Mucosa of descending colon (tissue), 3 donors: ENCODE results near the gene CIB1. TPM values are rescaled to one million over a fixed set of nuclear protein-coding genes. Genes with fewer than 3 reads are reported as not detected.
A peak's percentile ranks its signal among the peaks of the same experiment; 100 is the strongest.
"Not testable (repeated sequence)": the region's sequence is repeated elsewhere in the genome, so short reads cannot be mapped to it uniquely, and the experiment has no call there.

Experiments
- ATAC-seq: fragments of 200-7000 bp; cut with Tn5 transposase; one replicate; pipeline ENCODE4 v1.9.1; 2020; ENCODE audit warnings: mild to moderate bottlenecking, moderate library complexity
- DNase-seq, 3 donors: peaks; one replicate each; pipeline ENCODE4 v3.0.0-alpha.2; 2020
- H3K36me3 ChIP-seq: fragments of 200-600 bp; one replicate; pipeline ENCODE4 v1.8.0; 2021; ENCODE audit warnings: low read depth, mild to moderate bottlenecking
- H3K4me1 ChIP-seq: fragments of 200-600 bp; one replicate; pipeline ENCODE4 v1.8.0; 2021; ENCODE audit warnings: low read depth, mild to moderate bottlenecking
- H3K4me3 ChIP-seq: fragments of 200-600 bp; one replicate; pipeline ENCODE4 v1.8.0; 2021; ENCODE audit warnings: mild to moderate bottlenecking
- H3K9me3 ChIP-seq: fragments of 200-600 bp; one replicate; pipeline ENCODE4 v1.8.0; 2021; ENCODE audit warnings: mild to moderate bottlenecking
- intact Hi-C, 2 donors: fragments of 100-400 bp; cut with DNase I in 1 of 2; cut with micrococcal nuclease in 1 of 2; formaldehyde crosslinking; loops; one replicate each; pipeline versions ENCODE4 v1.11.0 to v1.11.1; 2022; cut with DNase I, micrococcal nuclease
- long read RNA-seq, 2 donors: library from polyadenylated mRNA; unstranded; transcript quantifications; one replicate each; pipeline ENCODE4 v2.0.0, GENCODE V29; 2019 to 2021
- total RNA-seq, 3 donors: library from RNA; stranded (reverse); fragmentation: NEBNext Ultra II Directional in 2 of 3; extraction: Animal tissue kit (Norgen Biotek cat#: 25700) in 2 of 3; gene quantifications; one replicate each; pipeline versions ENCODE4 v1.2.1 to v1.2.4, GENCODE V29; 2021 to 2023
- TF ChIP-seq, protein P1 (sequence below): fragments of 200-600 bp; IDR thresholded peaks from one replicate; pipeline ENCODE4 v1.8.0; 2022; ENCODE audit warnings: antibody characterized with exemption, mild to moderate bottlenecking
- donor health status: DM: no; HTN: no; CAD: no; lungs with moderate emphysema.
- donor health status: DM: no; HTN: no; CAD: no.
- donor health status: DM: no; HTN: yes; CAD: no.

Gene CIB1
- 100 to 1,000 TPM; 126 to 273 (median 209) TPM for total RNA-seq
- long read RNA-seq, donor 1, transcript CIB1-201 (7 exons, 1,247 nt), result major isoform, 134 of 178 reads
- long read RNA-seq, donor 1, partial matches to known transcripts, result 11 of 178 reads
- long read RNA-seq, donor 1, other reads (novel, unspliced or antisense), result 31 of 178 reads
- long read RNA-seq, donor 2, transcript CIB1-201 (7 exons, 1,247 nt), result major isoform, 291 of 330 reads
- long read RNA-seq, donor 2, partial matches to known transcripts, result 10 of 330 reads
- long read RNA-seq, donor 2, other reads (novel, unspliced or antisense), result 26 of 330 reads

DNA sequence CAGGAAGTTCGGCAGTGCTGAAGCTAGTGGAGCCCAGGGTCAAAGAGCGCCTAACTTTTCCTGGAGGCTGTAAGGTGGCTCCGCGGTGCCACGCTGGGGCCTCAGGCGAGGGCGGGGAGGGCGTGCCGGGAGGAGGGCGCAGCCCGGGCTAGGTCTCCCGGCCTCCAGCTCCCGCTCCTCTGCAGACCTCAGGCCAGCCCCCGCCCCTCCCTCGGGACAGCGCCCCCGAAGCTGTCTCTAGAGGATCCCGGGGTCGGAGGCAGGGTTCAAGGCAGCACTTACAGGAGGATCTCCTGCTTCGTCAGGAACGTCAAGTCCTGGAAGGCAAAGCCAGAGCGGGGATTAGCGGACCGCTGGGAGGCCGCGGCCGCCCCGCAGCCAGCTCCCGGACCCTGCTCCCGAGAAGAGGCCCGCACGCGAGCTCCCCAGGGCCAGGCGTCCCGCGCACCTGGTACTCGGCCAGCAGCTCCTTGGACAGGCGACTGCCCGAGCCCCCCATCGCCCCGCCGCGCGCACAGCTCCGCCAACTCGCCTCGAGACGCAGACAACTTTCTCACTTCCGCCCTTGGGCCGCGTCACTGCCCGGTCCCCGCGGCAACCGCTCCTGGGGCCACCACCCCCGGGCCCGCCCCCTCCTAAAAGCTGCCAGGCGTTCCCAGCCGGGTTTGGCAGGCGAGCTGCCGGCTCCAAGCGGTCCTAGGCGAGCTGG is at the start of gene CIB1:
Gene CIB1 (minus strand): TSS at position 555 of the 709 bp plus-strand sequence. CDS start 56 bp downstream, at position 499.
- ATAC-seq (peak; percentile 85), DNase-seq (peak; percentile 97 to 99 (median 99))
- H3K9me3 ChIP-seq, result no peaks in the 10 kb centered on the region
- H3K36me3 ChIP-seq, result peaks cover 8% of the 10 kb centered on the region
- intact Hi-C loops, result no loop called here
- TF ChIP-seq, protein P1, sequence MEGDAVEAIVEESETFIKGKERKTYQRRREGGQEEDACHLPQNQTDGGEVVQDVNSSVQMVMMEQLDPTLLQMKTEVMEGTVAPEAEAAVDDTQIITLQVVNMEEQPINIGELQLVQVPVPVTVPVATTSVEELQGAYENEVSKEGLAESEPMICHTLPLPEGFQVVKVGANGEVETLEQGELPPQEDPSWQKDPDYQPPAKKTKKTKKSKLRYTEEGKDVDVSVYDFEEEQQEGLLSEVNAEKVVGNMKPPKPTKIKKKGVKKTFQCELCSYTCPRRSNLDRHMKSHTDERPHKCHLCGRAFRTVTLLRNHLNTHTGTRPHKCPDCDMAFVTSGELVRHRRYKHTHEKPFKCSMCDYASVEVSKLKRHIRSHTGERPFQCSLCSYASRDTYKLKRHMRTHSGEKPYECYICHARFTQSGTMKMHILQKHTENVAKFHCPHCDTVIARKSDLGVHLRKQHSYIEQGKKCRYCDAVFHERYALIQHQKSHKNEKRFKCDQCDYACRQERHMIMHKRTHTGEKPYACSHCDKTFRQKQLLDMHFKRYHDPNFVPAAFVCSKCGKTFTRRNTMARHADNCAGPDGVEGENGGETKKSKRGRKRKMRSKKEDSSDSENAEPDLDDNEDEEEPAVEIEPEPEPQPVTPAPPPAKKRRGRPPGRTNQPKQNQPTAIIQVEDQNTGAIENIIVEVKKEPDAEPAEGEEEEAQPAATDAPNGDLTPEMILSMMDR, result no peak
- peak within 1 kb of the TSS; percentile 50 for H3K4me3 ChIP-seq
- H3K4me1 ChIP-seq, result peaks cover 32% of the 10 kb centered on the region

DNA sequence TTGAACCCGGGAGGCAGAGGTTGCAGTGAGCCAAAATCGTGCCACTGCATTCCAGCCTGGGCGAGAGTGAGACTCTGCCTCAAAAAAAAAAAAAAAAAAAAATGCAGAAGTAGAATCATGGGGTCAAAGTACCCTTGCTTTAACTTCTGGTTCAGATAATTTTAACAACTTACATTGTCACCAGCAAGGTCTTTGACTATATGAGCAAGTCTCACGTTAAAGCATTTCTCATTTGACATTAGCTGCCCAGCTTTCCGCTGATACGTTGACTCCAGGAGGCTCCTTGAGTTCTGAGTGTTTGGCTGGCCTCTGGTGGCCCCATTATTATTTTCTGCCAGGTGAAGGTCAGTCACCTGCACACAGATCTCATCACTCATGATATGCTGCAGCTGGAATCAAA is 47.9 kb upstream of the CIB1 start:
- ATAC-seq, result peak; percentile 55
- H3K4me3 ChIP-seq, H3K4me1 ChIP-seq, H3K36me3 ChIP-seq, H3K9me3 ChIP-seq, intact Hi-C loops, DNase-seq: not testable (repeated sequence)

DNA sequence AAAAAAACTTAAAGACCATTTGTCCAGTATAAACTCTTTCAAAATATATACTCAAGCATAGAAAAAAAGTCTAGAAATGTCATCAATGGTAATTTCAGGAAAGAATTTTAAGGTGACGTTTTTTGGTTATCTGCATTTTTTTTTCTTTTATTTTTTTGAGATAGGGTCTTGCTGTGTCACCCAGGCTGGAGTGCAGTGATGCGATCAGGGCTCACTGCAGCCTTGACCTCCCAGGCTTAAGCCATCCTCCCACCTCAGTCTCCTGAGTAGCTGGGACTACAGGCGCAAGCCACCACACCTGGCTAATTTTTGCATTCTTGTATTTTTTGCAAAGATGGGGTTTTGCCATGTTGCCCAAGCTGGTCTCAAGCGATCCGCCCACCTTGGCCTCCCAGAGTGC is 47.0 kb upstream of the CIB1 start:
- DNase-seq, H3K4me3 ChIP-seq, H3K4me1 ChIP-seq, ATAC-seq, H3K36me3 ChIP-seq, H3K9me3 ChIP-seq, intact Hi-C loops: not testable (repeated sequence)

DNA sequence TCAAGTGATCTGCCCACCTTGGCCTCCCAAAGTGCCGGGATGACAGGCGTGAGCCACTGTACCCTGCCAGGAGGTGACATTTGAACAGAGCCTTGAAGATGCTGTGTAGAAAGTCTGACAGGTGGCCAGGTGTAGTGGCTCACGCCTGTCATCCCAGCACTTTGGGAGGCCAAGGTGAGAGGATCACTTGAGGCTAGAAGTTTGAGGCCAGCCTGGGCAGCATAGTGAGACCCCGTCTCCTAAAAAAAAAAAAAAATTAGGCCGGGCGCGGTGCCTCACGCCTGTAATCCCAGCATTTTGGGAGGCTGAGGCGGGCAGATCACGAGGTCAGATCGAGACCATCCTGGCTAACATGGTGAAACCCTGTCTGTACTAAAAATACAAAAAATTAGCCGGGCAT is 44.7 kb upstream of the CIB1 start:
- H3K4me1 ChIP-seq, H3K36me3 ChIP-seq, H3K4me3 ChIP-seq, H3K9me3 ChIP-seq, intact Hi-C loops, ATAC-seq, DNase-seq: not testable (repeated sequence)

DNA sequence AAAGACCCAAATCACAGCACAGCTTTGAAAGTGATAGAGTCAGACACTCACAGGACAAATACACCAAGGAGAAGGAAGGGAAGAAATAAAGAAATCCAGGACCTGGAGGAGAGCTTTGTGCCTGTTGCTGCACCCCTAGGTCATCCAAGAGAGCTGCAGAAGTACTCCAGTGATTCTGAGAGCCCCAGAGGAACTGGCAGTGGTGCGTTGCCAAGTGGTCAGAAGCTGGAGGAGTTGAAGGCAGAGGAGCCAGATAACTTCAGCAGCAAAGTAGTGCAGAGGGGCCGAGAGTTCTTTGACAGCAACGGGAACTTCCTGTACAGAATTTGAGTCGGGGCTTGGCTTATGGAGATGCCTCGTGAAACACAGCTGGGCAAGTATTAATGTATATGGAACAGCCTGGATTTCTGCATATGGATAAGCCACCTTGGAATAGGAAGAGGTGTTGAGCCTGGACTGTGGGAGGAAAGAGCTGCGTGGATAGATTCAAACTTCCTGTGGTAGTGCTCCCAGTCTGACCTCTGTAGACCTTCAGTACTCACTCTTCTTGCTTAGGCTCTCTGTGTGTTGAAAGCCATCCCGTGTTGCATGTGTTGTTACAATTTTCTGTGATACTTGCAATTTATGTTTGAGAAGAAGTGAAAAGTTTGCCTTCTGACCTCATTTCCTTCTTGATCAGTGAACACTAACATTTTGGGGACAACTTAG is 37.9 kb upstream of the CIB1 start:
- intact Hi-C loops, result no loop called here
- Histone ChIP-seq H3K9me3 (no peaks in the 10 kb centered on the region), H3K4me3 (no peak overlapping the region), H3K36me3 (peaks cover 4% of the 10 kb centered on the region), H3K4me1 (peaks cover 28% of the 10 kb centered on the region)
- no peak for ATAC-seq
- DNase-seq, result no peak
- TF ChIP-seq, protein P1, result no peak

DNA sequence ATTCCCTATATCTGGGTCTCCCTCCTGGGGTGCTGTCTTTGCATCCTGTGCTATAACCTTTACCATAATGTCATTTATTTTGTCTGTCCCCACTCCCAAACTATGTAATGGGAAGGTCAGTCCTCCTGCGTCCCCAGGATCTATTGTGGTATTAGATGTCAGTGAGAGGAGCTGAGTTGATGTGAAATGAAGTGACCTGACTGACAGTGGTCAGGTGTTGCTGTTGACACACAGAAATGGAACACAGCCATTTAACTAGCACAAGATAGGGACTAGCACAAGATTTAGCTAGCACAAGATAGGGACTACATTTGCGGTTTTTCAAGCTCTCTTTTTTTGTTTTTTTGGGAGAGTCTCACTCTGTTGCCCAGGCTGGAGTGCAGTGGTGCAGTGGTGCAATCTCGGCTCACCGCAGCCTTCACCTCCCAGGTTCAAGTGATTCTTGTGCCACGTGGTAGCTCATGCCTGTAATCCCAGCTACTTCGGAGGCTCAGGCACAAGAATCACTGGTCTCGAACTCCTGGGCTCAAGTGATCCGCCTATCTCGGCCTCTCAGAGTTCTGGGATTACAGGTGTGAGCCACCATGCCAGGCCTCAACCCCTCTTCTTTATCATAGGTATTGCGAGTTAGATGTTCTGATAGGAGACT is 36.9 kb upstream of the CIB1 start:
- Histone ChIP-seq H3K36me3 (peaks cover 4% of the 10 kb centered on the region), H3K9me3 (no peaks in the 10 kb centered on the region), H3K4me1 (peaks cover 28% of the 10 kb centered on the region), H3K4me3 (no peak overlapping the region)
- TF ChIP-seq, protein P1, result no peak
- intact Hi-C loops, result no loop called here
- no peak for DNase-seq
- no peak for ATAC-seq
